Measurements from ENCODE around the gene TNP1. TPM values are rescaled to one million over a fixed set of nuclear protein-coding genes. Genes with fewer than 3 reads are reported as not detected.

TNP1 gene
- polyA plus RNA-seq, 1 donor from 2014 or later, result not detected

- Histone ChIP-seq H3K4me2 (ENCODE audit: low read length) (no peak overlapping the region), H3K9ac (ENCODE audit: low read length) (no peak overlapping the region), H3K27me3 (ENCODE audit: insufficient read depth, low read depth, low read length) (no peaks in the 10 kb centered on the region), H3K9me3 (ENCODE audit: low read length) (no peaks in the 10 kb centered on the region), H4K20me1 (ENCODE audit: insufficient read depth) (no peaks in the 10 kb centered on the region), H2AFZ (ENCODE audit: low read depth, low read length) (no peak overlapping the region), H3K4me3 (ENCODE audit: low read length) (no peak overlapping the region), H3K27ac (ENCODE audit: low read length) (no peak overlapping the region), H3K9me2 (ENCODE audit: insufficient read depth, low read length) (no peaks in the 10 kb centered on the region), H3K79me2 (replicated peaks; ENCODE audit: insufficient read depth, low read length) (no peaks in the 10 kb centered on the region), H3F3A (ENCODE audit: insufficient read depth, low read length, poor library complexity, severe bottlenecking) (no peaks in the 10 kb centered on the region), H3K36me3 (ENCODE audit: insufficient read depth, low read length) (no peaks in the 10 kb centered on the region)
- no peak for TF ChIP-seq EZH2 (IDR thresholded peaks at IDR 0.05; ENCODE audit: borderline replicate concordance, insufficient read depth, low read length, poor library complexity, severe bottlenecking)
- TF ChIP-seq CTCF (IDR thresholded peaks at IDR 0.05; ENCODE audit: poor library complexity, severe bottlenecking), result no peak
- TF ChIP-seq TAF1 (IDR thresholded peaks at IDR 0.05; ENCODE audit: low read depth), result no peak
- no peak for TF ChIP-seq SMC3 (conservative IDR thresholded peaks at IDR 0.05; ENCODE audit: poor library complexity)
- no peak for TF ChIP-seq REST (IDR thresholded peaks at IDR 0.05; ENCODE audit: borderline replicate concordance)
- TF ChIP-seq RAD21 (conservative IDR thresholded peaks at IDR 0.05), result no peak
- TF ChIP-seq MXI1 (conservative IDR thresholded peaks at IDR 0.05; ENCODE audit: poor library complexity, severe bottlenecking), result no peak
- no peak for TF ChIP-seq EP300 (conservative IDR thresholded peaks at IDR 0.05; ENCODE audit: poor library complexity, severe bottlenecking)
- TF ChIP-seq POLR2AphosphoS5 (IDR thresholded peaks at IDR 0.05), result no peak
Observed at GRCh38 chr2:216870508-216871332, 10.9 kb upstream of the TNP1 start.

GRCh38 chr2:216866515-216867095 is 6.7 kb upstream of the TNP1 start:
- TF ChIP-seq POLR2AphosphoS5 (IDR thresholded peaks at IDR 0.05) (no peak), CTCF (IDR thresholded peaks at IDR 0.05; ENCODE audit: poor library complexity, severe bottlenecking) (no peak), EP300 (conservative IDR thresholded peaks at IDR 0.05; ENCODE audit: poor library complexity, severe bottlenecking) (no peak), RAD21 (conservative IDR thresholded peaks at IDR 0.05) (no peak), REST (IDR thresholded peaks at IDR 0.05; ENCODE audit: borderline replicate concordance) (no peak), EZH2 (IDR thresholded peaks at IDR 0.05; ENCODE audit: borderline replicate concordance, insufficient read depth, low read length, poor library complexity, severe bottlenecking) (no peak), SMC3 (conservative IDR thresholded peaks at IDR 0.05; ENCODE audit: poor library complexity) (no peak), TAF1 (IDR thresholded peaks at IDR 0.05; ENCODE audit: low read depth) (no peak)
- no peaks in the 10 kb centered on the region for H3K36me3 ChIP-seq (ENCODE audit: insufficient read depth, low read length)
- H3K4me3 ChIP-seq (ENCODE audit: low read length), result no peak overlapping the region
- no peaks in the 10 kb centered on the region for H4K20me1 ChIP-seq (ENCODE audit: insufficient read depth)
- H3F3A ChIP-seq (ENCODE audit: insufficient read depth, low read length, poor library complexity, severe bottlenecking), result no peaks in the 10 kb centered on the region
- no peaks in the 10 kb centered on the region for H3K9me3 ChIP-seq (ENCODE audit: low read length)
- H3K79me2 ChIP-seq (replicated peaks; ENCODE audit: insufficient read depth, low read length), result no peaks in the 10 kb centered on the region
- no peak overlapping the region for H3K9ac ChIP-seq (ENCODE audit: low read length)
- no peak overlapping the region for H3K4me2 ChIP-seq (ENCODE audit: low read length)
- no peak overlapping the region for H3K27ac ChIP-seq (ENCODE audit: low read length)
- no peaks in the 10 kb centered on the region for H3K9me2 ChIP-seq (ENCODE audit: insufficient read depth, low read length)
- no peak overlapping the region for H2AFZ ChIP-seq (ENCODE audit: low read depth, low read length)
- no peaks in the 10 kb centered on the region for H3K27me3 ChIP-seq (ENCODE audit: insufficient read depth, low read depth, low read length)

Data from neural cell (in vitro differentiated cells).